ENCODE results near the gene INO80E. TPM values are rescaled to one million over a fixed set of nuclear protein-coding genes. Genes with fewer than 3 reads are reported as not detected.

INO80E gene
- total RNA-seq, 1 experiment from 2014 or later, result 104 TPM

DNA sequence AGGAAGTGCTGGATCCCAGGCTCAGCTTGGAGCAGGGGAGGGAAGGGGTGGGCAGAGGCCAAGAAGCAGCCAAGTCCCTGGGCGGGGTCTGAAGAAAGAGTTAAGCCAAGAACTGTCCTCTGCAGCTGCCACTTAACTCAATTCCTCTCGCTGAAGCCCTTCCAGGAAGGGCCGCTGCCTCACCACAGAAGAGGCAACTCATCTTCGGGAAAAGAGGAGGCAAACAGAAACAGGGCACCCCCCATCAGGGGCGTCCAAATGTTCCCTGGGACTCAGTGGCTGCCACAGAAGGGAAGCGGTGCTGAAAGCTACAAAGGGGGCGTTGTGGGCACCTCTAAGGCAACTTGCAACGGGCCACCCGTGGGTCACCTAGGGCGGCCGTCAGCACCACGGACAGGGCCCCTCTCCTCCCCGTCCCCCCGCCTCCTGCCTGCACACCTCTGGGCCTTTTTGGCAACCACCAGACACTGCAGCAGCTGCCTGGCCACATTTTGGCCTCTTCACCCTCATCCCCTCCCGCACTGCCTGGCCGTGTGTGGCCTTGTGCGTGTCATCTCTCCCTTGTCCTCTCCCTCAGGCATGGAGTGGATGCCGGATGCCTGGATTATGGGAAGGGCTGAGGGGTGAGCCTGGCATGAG, 32.5 kb downstream of the INO80E start:
- intact Hi-C loops (cut with micrococcal nuclease; ENCODE audit: unreplicated experiment), result loop anchor here (5.0 to 10.0 kb wide), 2 partner anchors 114 to 336 kb away; no protein-coding TSS in a partner anchor
- Histone ChIP-seq H3K27me3 (ENCODE audit: control insufficient read depth, insufficient read depth, low read length) (no peaks in the 10 kb centered on the region), H3K9me3 (ENCODE audit: control insufficient read depth, insufficient read depth, low read depth, low read length) (no peaks in the 10 kb centered on the region), H3K27ac (ENCODE audit: low read length) (no peak overlapping the region), H3K4me3 (ENCODE audit: low read depth in 2 of 2, low read length in 2 of 2) (no peak overlapping the region), H3K4me1 (ENCODE audit: control insufficient read depth, insufficient read depth, low read length) (peaks cover 9% of the 10 kb centered on the region), H3K36me3 (ENCODE audit: control insufficient read depth, insufficient read depth, low read length) (no peaks in the 10 kb centered on the region)
- no peak for ATAC-seq
- no TSS peak for BruUV-seq (replicated peaks)
- DNase-seq (ENCODE audit: low read depth, low spot score), result no peak
- in situ Hi-C loops (cut with HindIII; ENCODE audit: low pct_unique_long_range_greater_than_20kb, low sequenced_read_pairs), result no loop called here
- no peak for TF ChIP-seq TCF7L2 (IDR thresholded peaks at IDR 0.05; ENCODE audit: low read depth, low read length)
- TF ChIP-seq REST (IDR thresholded peaks at IDR 0.05; ENCODE audit: insufficient read depth in 1 of 2, low read depth in 2 of 2, low read length in 1 of 2), result peak; percentile 96
- TF ChIP-seq SIN3A (IDR thresholded peaks at IDR 0.05; ENCODE audit: borderline replicate concordance, insufficient read depth, low read depth, low read length), result no peak
- TF ChIP-seq POLR2AphosphoS5 (IDR thresholded peaks at IDR 0.05; ENCODE audit: low read depth, low read length), result no peak
- no peak for TF ChIP-seq CTCF (IDR thresholded peaks at IDR 0.05)
- POLR2A ChIA-PET, result no interaction called here
- CTCF ChIA-PET, result no interaction called here

GRCh38 chr16:30030011-30030685, 34.1 kb downstream of the INO80E start:
- no peaks in the 10 kb centered on the region for H3K9me3 ChIP-seq (ENCODE audit: control insufficient read depth, insufficient read depth, low read depth, low read length)
- peak overlapping the region in 1 of 2 experiments; percentile 3; a peak in 1 of 4 replicates for H3K4me3 ChIP-seq (ENCODE audit: low read depth in 2 of 2, low read length in 2 of 2)
- ATAC-seq (no peak), DNase-seq (ENCODE audit: low read depth, low spot score) (no peak)
- POLR2A ChIA-PET, result no interaction called here
- TF ChIP-seq POLR2AphosphoS5 (IDR thresholded peaks at IDR 0.05; ENCODE audit: low read depth, low read length), result no peak
- TF ChIP-seq SIN3A (IDR thresholded peaks at IDR 0.05; ENCODE audit: borderline replicate concordance, insufficient read depth, low read depth, low read length), result no peak
- TF ChIP-seq REST (IDR thresholded peaks at IDR 0.05; ENCODE audit: insufficient read depth in 1 of 2, low read depth in 2 of 2, low read length in 1 of 2), result no peak
- no peak for TF ChIP-seq TCF7L2 (IDR thresholded peaks at IDR 0.05; ENCODE audit: low read depth, low read length)
- no peak for TF ChIP-seq CTCF (IDR thresholded peaks at IDR 0.05)
- H3K27ac ChIP-seq (ENCODE audit: low read length), result no peak overlapping the region
- BruUV-seq (replicated peaks), result no TSS peak
- in situ Hi-C loops (cut with HindIII; ENCODE audit: low pct_unique_long_range_greater_than_20kb, low sequenced_read_pairs) (no loop called here), intact Hi-C loops (cut with micrococcal nuclease; ENCODE audit: unreplicated experiment) (no loop called here)
- H3K36me3 ChIP-seq (ENCODE audit: control insufficient read depth, insufficient read depth, low read length), result no peaks in the 10 kb centered on the region
- H3K27me3 ChIP-seq (ENCODE audit: control insufficient read depth, insufficient read depth, low read length), result no peaks in the 10 kb centered on the region
- peaks cover 9% of the 10 kb centered on the region for H3K4me1 ChIP-seq (ENCODE audit: control insufficient read depth, insufficient read depth, low read length)
- CTCF ChIA-PET, result no interaction called here
